ENCODE data around the gene SLCO1A2.
"Not testable (repeated sequence)": the region's sequence is repeated elsewhere in the genome, so short reads cannot be mapped to it uniquely, and the experiment has no call there.

The SLCO1A2 gene, protein sequence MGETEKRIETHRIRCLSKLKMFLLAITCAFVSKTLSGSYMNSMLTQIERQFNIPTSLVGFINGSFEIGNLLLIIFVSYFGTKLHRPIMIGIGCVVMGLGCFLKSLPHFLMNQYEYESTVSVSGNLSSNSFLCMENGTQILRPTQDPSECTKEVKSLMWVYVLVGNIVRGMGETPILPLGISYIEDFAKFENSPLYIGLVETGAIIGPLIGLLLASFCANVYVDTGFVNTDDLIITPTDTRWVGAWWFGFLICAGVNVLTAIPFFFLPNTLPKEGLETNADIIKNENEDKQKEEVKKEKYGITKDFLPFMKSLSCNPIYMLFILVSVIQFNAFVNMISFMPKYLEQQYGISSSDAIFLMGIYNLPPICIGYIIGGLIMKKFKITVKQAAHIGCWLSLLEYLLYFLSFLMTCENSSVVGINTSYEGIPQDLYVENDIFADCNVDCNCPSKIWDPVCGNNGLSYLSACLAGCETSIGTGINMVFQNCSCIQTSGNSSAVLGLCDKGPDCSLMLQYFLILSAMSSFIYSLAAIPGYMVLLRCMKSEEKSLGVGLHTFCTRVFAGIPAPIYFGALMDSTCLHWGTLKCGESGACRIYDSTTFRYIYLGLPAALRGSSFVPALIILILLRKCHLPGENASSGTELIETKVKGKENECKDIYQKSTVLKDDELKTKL

GRCh38 chr12:21334771-21335325 is at the start of gene SLCO1A2:
TSS of gene SLCO1A2 (minus strand) at chr12:21334917. CDS start at chr12:21334647, 270 bp downstream.
- Histone ChIP-seq H3K36me3 (ENCODE audit: insufficient read depth, low read length) (no peaks in the 10 kb centered on the region; the same call in 1 of the 2 replicates), H3K9me3 (ENCODE audit: control insufficient read depth, insufficient read depth, low read length) (peaks cover 17% of the 10 kb centered on the region), H3K4me1 (ENCODE audit: insufficient read depth, low read length) (no peaks in the 10 kb centered on the region), H3K9ac (ENCODE audit: low read depth, low read length) (no peak within 1 kb of the TSS)

GRCh38 chr12:21384261-21384660 is 49.5 kb upstream of the SLCO1A2 start:
- Histone ChIP-seq H3K9ac (ENCODE audit: low read depth, low read length) (no peak overlapping the region), H3K4me1 (ENCODE audit: insufficient read depth, low read length) (no peaks in the 10 kb centered on the region), H3K9me3 (ENCODE audit: control insufficient read depth, insufficient read depth, low read length) (no peaks in the 10 kb centered on the region), H3K36me3 (ENCODE audit: insufficient read depth, low read length) (no peaks in the 10 kb centered on the region)

- not testable (repeated sequence) for H3K4me1 ChIP-seq (ENCODE audit: insufficient read depth, low read length); H3K9me3 ChIP-seq (ENCODE audit: control insufficient read depth, insufficient read depth, low read length); H3K36me3 ChIP-seq (ENCODE audit: insufficient read depth, low read length); H3K9ac ChIP-seq (ENCODE audit: low read depth, low read length)
These were observed 46.6 kb upstream of the SLCO1A2 start for GRCh38 chr12:21381320-21381719.

GRCh38 chr12:21379218-21379617 is 44.5 kb upstream of the SLCO1A2 start:
- Histone ChIP-seq H3K9me3 (ENCODE audit: control insufficient read depth, insufficient read depth, low read length) (no peaks in the 10 kb centered on the region), H3K36me3 (ENCODE audit: insufficient read depth, low read length) (no peaks in the 10 kb centered on the region), H3K9ac (ENCODE audit: low read depth, low read length) (no peak overlapping the region), H3K4me1 (ENCODE audit: insufficient read depth, low read length) (no peaks in the 10 kb centered on the region)

GRCh38 chr12:21372602-21373001 is 37.9 kb upstream of the SLCO1A2 start, which contains the start of gene IAPP:
TSS of gene IAPP (plus strand) at chr12:21372902. CDS start at chr12:21373352, 450 bp downstream.
- Histone ChIP-seq H3K9ac (ENCODE audit: low read depth, low read length) (no peak within 1 kb of the TSS), H3K4me1 (ENCODE audit: insufficient read depth, low read length) (no peaks in the 10 kb centered on the region), H3K9me3 (ENCODE audit: control insufficient read depth, insufficient read depth, low read length) (no peaks in the 10 kb centered on the region), H3K36me3 (ENCODE audit: insufficient read depth, low read length) (no peaks in the 10 kb centered on the region)

- Histone ChIP-seq H3K9me3 (ENCODE audit: control insufficient read depth, insufficient read depth, low read length) (no peaks in the 10 kb centered on the region), H3K36me3 (ENCODE audit: insufficient read depth, low read length) (no peaks in the 10 kb centered on the region), H3K4me1 (ENCODE audit: insufficient read depth, low read length) (no peaks in the 10 kb centered on the region), H3K9ac (ENCODE audit: low read depth, low read length) (no peak overlapping the region)
These were observed 36.2 kb upstream of the SLCO1A2 start for GRCh38 chr12:21370845-21371449.

DNA sequence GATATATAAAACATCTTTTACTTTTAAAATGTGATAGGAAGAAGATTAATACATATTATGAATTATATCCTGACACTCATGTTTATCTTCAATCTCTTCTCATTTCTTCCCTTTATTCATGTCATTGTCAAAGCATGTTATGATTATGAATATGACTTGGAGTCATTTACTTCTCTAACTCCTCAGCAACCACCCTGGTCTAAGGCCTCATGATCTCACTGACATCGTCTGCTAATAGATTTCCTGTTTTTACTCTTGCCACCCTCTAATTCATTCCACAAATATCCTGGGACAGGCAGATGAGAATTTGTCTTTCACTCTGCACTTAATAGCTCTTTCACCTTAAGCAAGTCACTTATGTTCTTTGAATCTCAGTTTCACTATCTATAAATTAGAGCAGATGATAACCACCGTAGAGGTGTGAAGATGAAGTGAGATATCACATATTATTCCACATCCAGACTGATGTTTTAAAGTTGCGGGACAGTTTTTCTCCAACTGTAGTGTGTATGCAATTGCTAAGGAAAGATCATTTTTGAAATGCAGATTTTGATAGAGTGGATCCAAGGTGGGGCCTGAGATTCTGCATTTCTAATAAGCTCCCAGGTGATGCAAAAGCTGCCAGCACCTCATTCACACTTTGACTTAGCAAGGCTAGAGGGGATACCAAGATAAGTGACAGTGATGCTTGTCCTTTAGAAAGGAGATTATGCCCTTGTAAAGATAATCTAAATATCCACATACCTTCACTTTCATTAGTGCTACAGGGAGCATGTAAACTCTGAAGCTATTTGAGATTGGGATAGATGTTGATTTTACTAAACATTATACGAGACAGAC is 34.6 kb upstream of the SLCO1A2 start:
- Histone ChIP-seq H3K4me1 (ENCODE audit: insufficient read depth, low read length) (no peaks in the 10 kb centered on the region), H3K36me3 (ENCODE audit: insufficient read depth, low read length) (no peaks in the 10 kb centered on the region), H3K9me3 (ENCODE audit: control insufficient read depth, insufficient read depth, low read length) (no peaks in the 10 kb centered on the region), H3K9ac (ENCODE audit: low read depth, low read length) (no peak overlapping the region)

GRCh38 chr12:21360632-21361031 is 25.9 kb upstream of the SLCO1A2 start:
- not testable (repeated sequence) for H3K4me1 ChIP-seq (ENCODE audit: insufficient read depth, low read length); H3K9ac ChIP-seq (ENCODE audit: low read depth, low read length)

GRCh38 chr12:21354641-21355040 is 19.9 kb upstream of the SLCO1A2 start:
- H3K9ac ChIP-seq (ENCODE audit: low read depth, low read length) = no peak overlapping the region
- H3K4me1 ChIP-seq (ENCODE audit: insufficient read depth, low read length) = no peaks in the 10 kb centered on the region
- H3K36me3 ChIP-seq (ENCODE audit: insufficient read depth, low read length) = no peaks in the 10 kb centered on the region
- no peaks in the 10 kb centered on the region for H3K9me3 ChIP-seq (ENCODE audit: control insufficient read depth, insufficient read depth, low read length)

More at GRCh38 chr12:21360632-21361031, 25.9 kb upstream of the SLCO1A2 start:
- not testable (repeated sequence) for H3K9me3 ChIP-seq (ENCODE audit: control insufficient read depth, insufficient read depth, low read length); H3K36me3 ChIP-seq (ENCODE audit: insufficient read depth, low read length)

DNA sequence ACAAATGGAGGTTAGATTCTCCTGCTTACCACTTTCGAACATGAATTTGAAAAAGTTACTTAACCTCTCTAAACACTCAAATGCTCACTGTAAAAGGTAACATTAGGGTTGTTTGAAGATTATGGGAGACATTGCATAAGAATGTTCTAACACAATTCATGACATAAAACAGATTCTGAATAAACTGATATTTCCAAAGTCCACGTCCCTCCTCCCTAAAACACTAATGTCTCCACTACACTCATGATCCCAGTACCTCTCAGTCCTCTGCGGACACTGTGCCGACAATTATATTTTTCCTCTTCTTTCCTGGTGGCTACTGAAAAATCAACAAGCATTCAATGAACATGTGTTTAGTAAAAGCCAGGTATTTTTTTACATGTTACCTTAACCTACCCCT is 19.2 kb upstream of the SLCO1A2 start:
- H3K36me3 ChIP-seq (ENCODE audit: insufficient read depth, low read length) = no peaks in the 10 kb centered on the region
- no peaks in the 10 kb centered on the region for H3K4me1 ChIP-seq (ENCODE audit: insufficient read depth, low read length)
- no peak overlapping the region for H3K9ac ChIP-seq (ENCODE audit: low read depth, low read length)
- no peaks in the 10 kb centered on the region for H3K9me3 ChIP-seq (ENCODE audit: control insufficient read depth, insufficient read depth, low read length)

- no peak overlapping the region for H3K9ac ChIP-seq (ENCODE audit: low read depth, low read length)
These were observed 18.8 kb upstream of the SLCO1A2 start for GRCh38 chr12:21353487-21353886.

GRCh38 chr12:21350975-21351374 is 16.3 kb upstream of the SLCO1A2 start:
- Histone ChIP-seq H3K9me3 (ENCODE audit: control insufficient read depth, insufficient read depth, low read length) (no peaks in the 10 kb centered on the region), H3K9ac (ENCODE audit: low read depth, low read length) (no peak overlapping the region), H3K36me3 (ENCODE audit: insufficient read depth, low read length) (no peaks in the 10 kb centered on the region), H3K4me1 (ENCODE audit: insufficient read depth, low read length) (no peaks in the 10 kb centered on the region)

More at GRCh38 chr12:21353487-21353886, 18.8 kb upstream of the SLCO1A2 start:
- no peaks in the 10 kb centered on the region for H3K36me3 ChIP-seq (ENCODE audit: insufficient read depth, low read length)
- no peaks in the 10 kb centered on the region for H3K4me1 ChIP-seq (ENCODE audit: insufficient read depth, low read length)
- no peaks in the 10 kb centered on the region for H3K9me3 ChIP-seq (ENCODE audit: control insufficient read depth, insufficient read depth, low read length)

GRCh38 chr12:21346542-21347205 is 12.0 kb upstream of the SLCO1A2 start:
- H3K36me3 ChIP-seq (ENCODE audit: insufficient read depth, low read length) = no peaks in the 10 kb centered on the region
- H3K9me3 ChIP-seq (ENCODE audit: control insufficient read depth, insufficient read depth, low read length) = no peaks in the 10 kb centered on the region
- H3K9ac ChIP-seq (ENCODE audit: low read depth, low read length) = no peak overlapping the region
- no peaks in the 10 kb centered on the region; the same call in 1 of the 2 replicates for H3K4me1 ChIP-seq (ENCODE audit: insufficient read depth, low read length)

Data from ES-I3 (cell line).